ENCODE results near the gene KRTAP9-3.
"Not testable (repeated sequence)": the region's sequence is repeated elsewhere in the genome, so short reads cannot be mapped to it uniquely, and the experiment has no call there.

KRTAP9-3 gene

GRCh38 chr17:41251261-41251660 lies 19.0 kb downstream of the KRTAP9-3 start:
- no peak for DNase-seq

GRCh38 chr17:41254861-41255260 lies 22.6 kb downstream of the KRTAP9-3 start:
- DNase-seq, result no peak

DNA sequence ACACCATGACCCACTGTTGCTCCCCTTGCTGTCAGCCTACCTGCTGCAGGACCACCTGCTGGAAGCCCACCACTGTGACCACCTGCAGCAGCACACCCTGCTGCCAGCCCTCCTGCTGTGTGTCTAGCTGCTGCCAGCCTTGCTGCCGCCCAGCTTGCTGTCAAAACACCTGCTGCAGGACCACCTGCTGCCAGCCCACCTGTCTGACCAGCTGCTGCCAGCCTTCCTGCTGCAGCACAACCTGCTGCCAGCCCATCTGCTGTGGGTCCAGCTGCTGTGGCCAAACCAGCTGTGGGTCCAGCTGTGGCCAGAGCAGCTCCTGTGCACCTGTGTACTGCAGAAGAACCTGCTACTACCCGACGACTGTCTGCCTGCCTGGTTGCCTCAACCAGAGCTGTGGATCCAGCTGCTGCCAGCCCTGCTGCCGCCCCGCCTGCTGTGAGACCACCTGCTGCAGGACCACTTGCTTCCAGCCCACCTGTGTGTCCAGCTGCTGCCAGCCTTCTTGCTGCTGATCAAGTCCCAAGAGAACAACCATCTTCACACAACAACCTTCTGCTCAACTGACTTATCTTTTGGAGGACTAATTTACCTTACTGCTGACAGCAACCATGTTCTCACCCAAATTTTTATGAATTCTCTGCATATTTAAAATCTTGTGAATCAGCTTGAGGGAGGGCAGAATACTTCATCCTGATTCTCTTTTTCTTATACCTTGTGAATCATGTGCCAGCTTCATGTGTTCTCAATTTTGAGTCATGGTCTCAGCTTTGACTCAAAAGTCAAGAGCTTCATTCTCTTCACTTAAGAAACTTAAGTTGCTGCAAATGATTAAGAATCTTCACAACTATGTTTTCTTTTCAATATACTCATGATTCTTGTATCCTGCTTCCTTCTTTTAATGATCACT lies 23.4 kb downstream of the KRTAP9-3 start, which contains the start of gene KRTAP9-9:
Gene KRTAP9-9, plus strand, starts transcription at position 4 of the 910 bp plus-strand sequence.
- not testable (repeated sequence) for DNase-seq

DNA sequence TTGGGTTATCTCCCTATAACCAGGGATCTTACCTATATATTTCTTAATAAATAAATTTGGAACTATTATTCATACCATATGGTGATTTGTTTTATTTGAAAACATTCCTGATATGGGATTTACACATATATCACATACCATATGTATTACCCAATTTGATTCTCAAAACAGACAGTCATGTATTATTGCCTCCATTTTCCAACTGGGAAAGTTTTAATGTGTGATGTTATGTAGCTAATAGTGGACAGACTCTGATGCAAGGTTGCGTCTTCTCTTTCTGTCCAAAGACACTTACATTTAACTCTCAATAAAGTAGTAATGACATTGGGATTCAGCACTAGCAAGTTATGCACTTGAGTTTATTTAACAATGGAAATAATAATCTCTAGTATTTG lies 24.0 kb downstream of the KRTAP9-3 start:
- no peak for DNase-seq

DNA sequence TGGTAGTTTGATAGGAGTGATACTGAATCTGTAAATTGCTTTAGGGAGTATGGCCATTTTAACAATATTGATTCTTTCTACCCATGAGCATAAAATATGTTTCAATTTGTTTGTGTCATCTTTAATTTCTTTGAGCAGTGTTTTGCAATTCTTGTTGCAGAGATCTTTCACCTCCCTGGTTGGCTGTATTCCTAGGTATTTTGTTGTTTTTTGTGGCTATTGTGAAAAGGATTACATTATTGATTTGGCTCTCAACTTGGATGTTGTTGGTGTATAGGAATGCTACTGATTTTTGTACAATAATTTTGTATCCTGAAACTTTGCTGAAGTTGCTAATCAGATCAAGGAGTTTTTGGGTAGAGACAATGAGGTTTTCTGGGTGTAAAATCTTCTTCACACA lies 26.2 kb downstream of the KRTAP9-3 start:
- no peak for DNase-seq

DNA sequence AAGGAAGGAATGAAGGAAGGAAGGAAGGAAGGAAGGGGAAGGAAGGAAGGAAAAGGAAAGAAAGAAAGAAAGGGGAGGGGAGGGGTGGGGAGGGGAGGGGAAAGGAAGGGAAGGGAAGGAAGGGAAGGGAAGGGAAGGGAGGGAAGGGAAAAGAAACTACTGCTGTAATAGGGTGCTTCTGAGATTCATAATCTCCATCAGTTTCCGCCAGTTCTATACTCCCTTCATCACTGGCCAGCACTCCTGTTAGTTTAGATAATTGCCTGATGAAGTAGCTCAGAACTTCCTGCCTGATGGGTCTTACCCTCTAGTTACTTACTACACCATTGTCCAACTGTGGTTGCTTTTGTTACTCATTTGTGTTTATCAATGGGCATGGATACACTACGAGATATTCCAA lies 31.0 kb downstream of the KRTAP9-3 start:
- no peak for DNase-seq

DNA sequence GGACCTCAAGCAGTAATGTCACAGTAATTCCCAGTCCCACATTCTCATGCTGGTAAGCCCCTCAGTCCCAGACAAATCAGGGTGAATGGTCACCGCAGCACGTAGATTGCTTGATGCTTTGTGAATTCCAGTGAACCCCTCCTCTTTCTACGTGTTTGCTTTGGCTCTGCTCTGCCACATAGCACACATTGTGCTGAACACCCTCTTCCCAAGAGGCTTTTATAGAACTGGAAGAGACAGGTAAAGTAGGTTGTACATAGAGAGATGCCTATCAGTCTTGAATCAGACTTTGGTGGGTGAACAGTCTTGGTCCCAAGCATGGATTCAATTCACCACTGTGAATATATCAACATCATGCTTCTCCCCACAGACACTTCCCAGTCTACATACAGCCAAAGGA lies 32.4 kb downstream of the KRTAP9-3 start:
- no peak for DNase-seq

GRCh38 chr17:41265078-41265477 lies 32.8 kb downstream of the KRTAP9-3 start, which contains the start of gene KRTAP9-6:
TSS of gene KRTAP9-6 (plus strand) at chr17:41265378. CDS start at chr17:41265378, 0 bp downstream.
- no peak for DNase-seq

DNA sequence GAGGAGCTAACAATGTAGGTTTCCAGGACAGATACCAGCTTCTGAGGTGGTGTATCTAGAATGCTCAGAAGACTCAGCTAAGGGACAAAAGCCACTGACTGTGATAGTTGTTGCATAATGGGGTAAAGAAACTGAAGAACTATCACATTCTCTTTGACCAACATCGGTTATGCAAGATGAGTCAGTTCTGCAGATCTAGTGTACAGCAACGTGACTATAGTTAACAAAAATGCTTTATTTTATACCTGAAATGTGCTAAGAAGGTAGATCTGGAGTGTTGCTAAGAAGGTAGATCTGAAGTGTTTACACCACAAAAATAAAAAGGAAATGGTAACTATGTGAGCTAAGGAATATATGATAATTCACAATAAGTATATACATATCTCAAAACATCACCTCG lies 35.5 kb downstream of the KRTAP9-3 start:
- no peak for DNase-seq

DNA sequence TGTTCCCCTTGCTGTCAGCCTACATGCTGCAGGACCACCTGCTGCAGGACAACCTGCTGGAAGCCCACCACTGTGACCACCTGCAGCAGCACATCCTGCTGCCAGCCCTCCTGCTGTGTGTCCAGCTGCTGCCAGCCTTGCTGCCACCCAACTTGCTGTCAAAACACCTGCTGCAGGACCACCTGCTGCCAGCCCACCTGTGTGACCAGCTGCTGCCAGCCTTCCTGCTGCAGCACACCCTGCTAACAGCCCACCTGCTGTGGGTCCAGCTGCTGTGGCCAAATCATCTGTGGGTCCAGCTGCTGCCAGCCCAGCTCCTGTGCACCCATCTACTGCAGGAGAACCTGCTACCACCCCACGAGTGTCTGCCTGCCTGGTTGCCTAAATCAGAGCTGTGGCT lies 39.1 kb downstream of the KRTAP9-3 start:
- not testable (repeated sequence) for DNase-seq

GRCh38 chr17:41271858-41272257 lies 39.6 kb downstream of the KRTAP9-3 start:
- no peak for DNase-seq

- DNase-seq, result not testable (repeated sequence)
Measured at GRCh38 chr17:41275648-41276190, 43.5 kb downstream of the KRTAP9-3 start, which contains the start of gene KRTAP9-7. TSS of gene KRTAP9-7 (plus strand) at chr17:41275698. CDS start at chr17:41275698, 0 bp downstream.

DNA sequence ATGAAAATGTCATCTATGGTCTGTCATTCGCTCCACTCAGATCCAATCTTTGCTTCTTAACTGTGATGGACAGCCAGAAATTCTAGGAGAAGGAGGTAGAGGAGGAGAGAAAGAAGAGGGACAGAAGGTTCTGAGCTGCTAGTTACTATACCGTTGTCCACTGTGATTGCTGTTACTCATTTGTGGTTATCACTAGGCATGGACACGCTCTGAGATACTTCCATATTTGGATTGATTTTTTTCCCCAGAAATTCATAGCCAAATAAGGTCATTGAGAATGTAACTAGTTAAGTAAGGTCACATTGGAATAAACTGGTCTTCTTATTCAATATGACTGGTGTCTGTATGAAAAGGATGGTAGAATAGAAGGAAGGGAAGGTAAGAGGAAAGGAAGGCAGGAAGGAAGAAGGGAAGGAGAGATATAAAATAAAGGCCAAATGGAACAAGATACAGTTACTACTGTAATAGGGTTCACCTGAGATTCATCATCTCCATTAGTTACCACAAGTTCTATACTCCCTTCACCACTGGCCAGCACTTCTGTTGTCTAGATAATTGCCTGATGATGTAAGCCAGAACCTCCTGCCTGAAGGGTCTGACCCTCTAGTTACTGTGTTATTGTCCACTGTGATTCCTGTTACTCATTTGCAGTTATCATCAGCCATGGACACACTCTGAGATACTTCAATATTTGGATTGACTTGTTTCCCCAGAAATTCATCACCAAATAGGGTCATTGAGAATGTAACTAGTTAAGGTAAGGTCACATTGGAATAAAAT lies 46.1 kb downstream of the KRTAP9-3 start:
- DNase-seq, result no peak
